Keratinocyte (primary cell): ENCODE data around the gene SLC7A4. TPM values are rescaled to one million over a fixed set of nuclear protein-coding genes. Genes with fewer than 3 reads are reported as not detected.
"Not testable (repeated sequence)": the region's sequence is repeated elsewhere in the genome, so short reads cannot be mapped to it uniquely, and the experiment has no call there.

Experiments used
- DNase-seq: peaks from one replicate; pipeline ENCODE4 v3.0.0-alpha.2; 2011; ENCODE audit warnings: low read depth, missing footprints, low spot score
- FAIRE-seq: peaks from 2 replicates; lab custom pipeline; 2011; peaks lifted over from hg19 to GRCh38; lab: Jason Lieb, UNC
- H2AFZ ChIP-seq: 2 replicates; pipeline ENCODE4 v1.6.0; 2012; ENCODE audit warnings: low read length, control low read depth, inconsistent platforms; ENCODE audit not compliant: control insufficient read depth
- H3K27ac ChIP-seq: 2 replicates; pipeline ENCODE4 v1.5.1; 2011; ENCODE audit warnings: low read length; ENCODE audit not compliant: control insufficient read depth, insufficient read depth
- H3K27me3 ChIP-seq: 3 replicates; pipeline ENCODE4 v1.6.0; 2011; ENCODE audit warnings: low read length; ENCODE audit not compliant: control insufficient read depth, insufficient read depth; ENCODE audit errors: extremely low read depth
- H3K36me3 ChIP-seq, 2 experiments: 2 replicates in 1 of 2; 3 replicates in 1 of 2; pipeline ENCODE4 v1.5.1; 2011; ENCODE audit warnings: low read length in 2 of 2, mild to moderate bottlenecking in 1 of 2; ENCODE audit not compliant: control insufficient read depth in 2 of 2, insufficient read depth in 2 of 2; ENCODE audit errors: extremely low read depth in 1 of 2
- H3K4me1 ChIP-seq: 3 replicates; pipeline ENCODE4 v1.5.1; 2011; ENCODE audit warnings: low read length; ENCODE audit not compliant: control insufficient read depth, insufficient read depth; ENCODE audit errors: extremely low read depth
- H3K4me2 ChIP-seq: 3 replicates; pipeline ENCODE4 v1.6.0; 2011; ENCODE audit warnings: low read depth, low read length; ENCODE audit not compliant: control insufficient read depth, insufficient read depth; ENCODE audit errors: extremely low read depth
- H3K4me3 ChIP-seq, 3 experiments: fragments of 200-600 bp in 1 of 3; sonication (generic) in 1 of 3; 2 replicates in 2 of 3; 3 replicates in 1 of 3; pipeline ENCODE4 v1.5.1; 2011 to 2016; ENCODE audit warnings: low read length in 3 of 3, mild to moderate bottlenecking in 3 of 3, control low read depth in 2 of 3, inconsistent platforms in 1 of 3, low read depth in 1 of 3, mixed read lengths in 1 of 3, mixed run types in 1 of 3, moderate library complexity in 1 of 3; ENCODE audit not compliant: control insufficient read depth in 2 of 3, insufficient read depth in 2 of 3; ENCODE audit errors: extremely low read depth in 1 of 3
- H3K79me2 ChIP-seq: 2 replicates; pipeline ENCODE4 v1.6.0; 2012; ENCODE audit warnings: low read length; ENCODE audit not compliant: control insufficient read depth, insufficient read depth
- H3K9ac ChIP-seq: 3 replicates; pipeline ENCODE4 v1.6.0; 2011; ENCODE audit warnings: low read length; ENCODE audit not compliant: control insufficient read depth, insufficient read depth; ENCODE audit errors: extremely low read depth
- H3K9me1 ChIP-seq: 3 replicates; pipeline ENCODE4 v1.6.0; 2011; ENCODE audit warnings: low read length; ENCODE audit not compliant: control insufficient read depth, insufficient read depth; ENCODE audit errors: extremely low read depth
- H3K9me3 ChIP-seq: 2 replicates; pipeline ENCODE4 v1.5.1; 2012; ENCODE audit warnings: low read depth, low read length; ENCODE audit not compliant: control insufficient read depth
- H4K20me1 ChIP-seq: 3 replicates; pipeline ENCODE4 v1.6.0; 2011; ENCODE audit warnings: low read length; ENCODE audit not compliant: control insufficient read depth, insufficient read depth; ENCODE audit errors: extremely low read depth
- EZH2 ChIP-seq: IDR thresholded peaks from one replicate; pipeline ENCODE4 v1.6.1; 2012; ENCODE audit warnings: inconsistent platforms, mild to moderate bottlenecking, low read length, moderate library complexity
- dilution Hi-C: fragments of 300-500 bp; cut with MboI; formaldehyde crosslinking; loops from one replicate; pipeline ENCODE4 v1.7.0; 2020; ENCODE audit warnings: low sequenced_read_pairs; ENCODE audit not compliant: extremely low pct_ligation_motif_present
- polyA plus RNA-seq, 5 experiments: library from polyadenylated mRNA; depleted of rRNA in 3 of 5; stranded (reverse) in 3 of 5; stranded (forward) in 1 of 5; unstranded in 1 of 5; fragments of >200 nt; gene quantifications; 1 replicate in 1 of 5; 2 replicates in 3 of 5; 3 replicates in 1 of 5; pipeline versions ENCODE4 v1.2.1 to v1.2.3, GENCODE V29; 2011 to 2012; ENCODE audit warnings: missing spikeins in 2 of 5, low read depth in 1 of 5, low replicate concordance in 1 of 5
- TF ChIP-seq, protein P1 (sequence below), 3 experiments: IDR thresholded peaks in 1 of 3; conservative IDR thresholded peaks in 1 of 3; optimal IDR thresholded peaks in 1 of 3; 2 replicates in 2 of 3; 3 replicates in 1 of 3; pipeline versions ENCODE3 to v1.5.1; 2011; ENCODE audit warnings: low read length in 3 of 3, mild to moderate bottlenecking in 3 of 3, moderate library complexity in 2 of 3, control low read depth in 1 of 3, inconsistent platforms in 1 of 3; ENCODE audit not compliant: insufficient read depth in 2 of 3; ENCODE audit errors: extremely low read depth in 1 of 3

SLC7A4 gene
- polyA plus RNA-seq, 1 donor (not counting 4 experiments of a cell fraction or from before 2014, with no cell fraction given): 0.10 TPM

DNA sequence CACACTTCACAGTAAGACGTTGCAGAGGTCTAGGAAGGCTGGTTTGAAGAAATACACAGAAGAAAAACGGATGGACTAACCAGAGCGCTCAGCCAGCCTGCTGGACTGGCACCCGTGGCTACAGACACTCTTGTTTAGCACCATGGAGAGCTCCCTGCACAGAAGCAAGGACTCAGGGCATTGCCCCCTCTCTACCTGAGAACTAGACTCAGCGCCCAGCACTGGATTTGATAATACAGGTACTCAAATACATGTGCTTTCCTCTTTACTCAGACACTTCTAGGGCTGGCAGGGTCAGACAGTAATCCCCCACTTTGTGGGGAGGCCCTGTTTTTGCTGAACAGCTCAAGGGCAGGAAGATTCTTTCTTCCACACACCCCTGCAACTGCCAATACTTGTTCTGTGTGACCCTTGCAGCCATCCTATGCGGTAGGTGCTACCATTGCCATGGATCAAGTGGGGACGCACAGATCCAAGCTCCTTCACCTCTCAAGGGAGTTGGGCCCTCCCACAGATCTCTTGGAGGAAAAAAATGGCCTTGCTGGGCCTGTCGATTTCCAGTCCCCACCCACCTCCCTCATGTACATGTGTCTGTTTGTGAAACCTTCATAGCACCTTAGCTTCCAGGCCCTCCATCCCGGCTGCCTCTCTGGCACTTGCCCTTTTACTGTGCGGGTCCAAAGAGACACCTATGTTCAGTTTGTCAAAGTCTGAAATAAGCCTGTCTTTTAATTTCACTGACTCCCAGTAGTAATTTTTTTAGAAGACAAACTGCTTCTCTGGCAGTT, 22.5 kb downstream of the SLC7A4 start:
- Histone ChIP-seq H3K4me3 (no peak overlapping the region), H3K27ac (no peak overlapping the region), H4K20me1 (no peaks in the 10 kb centered on the region), H3K9me3 (no peaks in the 10 kb centered on the region), H3K9me1 (no peaks in the 10 kb centered on the region), H3K4me2 (no peak overlapping the region), H3K27me3 (no peaks in the 10 kb centered on the region), H3K36me3 (peaks cover 0 to 1% of the 10 kb centered on the region in 2 experiments), H3K4me1 (peaks cover 19% of the 10 kb centered on the region), H2AFZ (no peak overlapping the region), H3K9ac (no peak overlapping the region), H3K79me2 (no peaks in the 10 kb centered on the region)
- no peak for DNase-seq
- dilution Hi-C loops: no loop called here
- FAIRE-seq: no peak
- TF ChIP-seq EZH2: no peak
- TF ChIP-seq, protein P1, sequence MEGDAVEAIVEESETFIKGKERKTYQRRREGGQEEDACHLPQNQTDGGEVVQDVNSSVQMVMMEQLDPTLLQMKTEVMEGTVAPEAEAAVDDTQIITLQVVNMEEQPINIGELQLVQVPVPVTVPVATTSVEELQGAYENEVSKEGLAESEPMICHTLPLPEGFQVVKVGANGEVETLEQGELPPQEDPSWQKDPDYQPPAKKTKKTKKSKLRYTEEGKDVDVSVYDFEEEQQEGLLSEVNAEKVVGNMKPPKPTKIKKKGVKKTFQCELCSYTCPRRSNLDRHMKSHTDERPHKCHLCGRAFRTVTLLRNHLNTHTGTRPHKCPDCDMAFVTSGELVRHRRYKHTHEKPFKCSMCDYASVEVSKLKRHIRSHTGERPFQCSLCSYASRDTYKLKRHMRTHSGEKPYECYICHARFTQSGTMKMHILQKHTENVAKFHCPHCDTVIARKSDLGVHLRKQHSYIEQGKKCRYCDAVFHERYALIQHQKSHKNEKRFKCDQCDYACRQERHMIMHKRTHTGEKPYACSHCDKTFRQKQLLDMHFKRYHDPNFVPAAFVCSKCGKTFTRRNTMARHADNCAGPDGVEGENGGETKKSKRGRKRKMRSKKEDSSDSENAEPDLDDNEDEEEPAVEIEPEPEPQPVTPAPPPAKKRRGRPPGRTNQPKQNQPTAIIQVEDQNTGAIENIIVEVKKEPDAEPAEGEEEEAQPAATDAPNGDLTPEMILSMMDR (optimal IDR thresholded peaks at IDR 0.05 in 1 of 3, IDR thresholded peaks at IDR 0.05 in 1 of 3, conservative IDR thresholded peaks at IDR 0.05 in 1 of 3; ENCODE audit: extremely low read depth in 1 of 3, insufficient read depth in 2 of 3, low read length in 3 of 3): no peak

DNA sequence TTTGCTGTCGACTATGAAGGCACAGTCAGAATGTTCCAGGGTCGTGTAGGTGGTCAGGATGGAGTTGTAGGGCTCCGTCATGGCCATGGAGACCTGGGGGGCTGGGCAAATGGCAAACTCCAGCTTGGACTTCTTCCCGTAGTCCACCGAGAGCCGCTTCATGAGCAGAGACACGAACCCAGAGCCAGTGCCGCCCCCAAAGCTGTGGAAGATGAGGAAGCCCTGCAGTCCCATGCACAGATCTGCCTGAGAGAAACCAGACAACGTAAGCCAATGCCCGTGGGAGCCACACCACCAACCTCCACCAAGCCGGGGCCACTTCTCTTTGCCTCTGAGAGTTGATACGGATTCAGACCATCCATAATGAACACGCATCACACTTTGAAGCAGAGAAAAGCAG, 23.2 kb downstream of the SLC7A4 start:
- H3K27ac ChIP-seq, H3K9me1 ChIP-seq, H2AFZ ChIP-seq, H3K79me2 ChIP-seq, H4K20me1 ChIP-seq, H3K9ac ChIP-seq, H3K27me3 ChIP-seq, DNase-seq, H3K4me2 ChIP-seq, H3K9me3 ChIP-seq, H3K4me3 ChIP-seq, H3K36me3 ChIP-seq, FAIRE-seq, dilution Hi-C loops: not testable (repeated sequence)
- peaks cover 12% of the 10 kb centered on the region for H3K4me1 ChIP-seq
